H1 (cell line): Measurements from ENCODE around the gene ETS1. TPM values are rescaled to one million over a fixed set of nuclear protein-coding genes. Genes with fewer than 3 reads are reported as not detected.

Source experiments
- CTCF ChIA-PET: fragments of 300-600 bp; sonication (Branson Sonifier 250); formaldehyde crosslinking; loops from one replicate; lab custom pipeline; 2021; ENCODE audit not compliant: partially characterized antibody; lab: Charles Lee
- POLR2A ChIA-PET: fragments of 300-600 bp; sonication (Branson Sonifier 250); formaldehyde crosslinking; loops from one replicate; lab custom pipeline; 2021; ENCODE audit warnings: inconsistent platforms; ENCODE audit not compliant: partially characterized antibody; lab: Charles Lee
- DNase-seq, 2 experiments: peaks; one replicate each; pipeline versions ENCODE4 v3.0.0 to v3.0.0-alpha.2; 2010 to 2022; ENCODE audit warnings: low spot score in 2 of 2, low read depth in 1 of 2, mixed read lengths in 1 of 2
- FAIRE-seq: peaks from 2 replicates; lab custom pipeline; 2011; peaks lifted over from hg19 to GRCh38; lab: Jason Lieb, UNC
- H2AFZ ChIP-seq: 2 replicates; pipeline ENCODE4 v1.8.1; 2012; ENCODE audit warnings: low read length, inconsistent platforms
- H2AK5ac ChIP-seq: 2 replicates; pipeline ENCODE4 v1.6.1; 2013; ENCODE audit warnings: low read depth, low read length
- H2BK120ac ChIP-seq: replicated peaks from 2 replicates; pipeline ENCODE3; 2013; ENCODE audit warnings: low read depth, low read length, inconsistent platforms
- H2BK12ac ChIP-seq: 2 replicates; pipeline ENCODE4 v1.6.1; 2013; ENCODE audit warnings: low read depth, low read length
- H2BK15ac ChIP-seq: 2 replicates; pipeline ENCODE4 v1.6.1; 2013; ENCODE audit warnings: low read length
- H2BK20ac ChIP-seq: 2 replicates; pipeline ENCODE4 v1.6.1; 2013; ENCODE audit warnings: low read length
- H2BK5ac ChIP-seq: 2 replicates; pipeline ENCODE4 v1.6.1; 2013; ENCODE audit warnings: low read depth, low read length
- H3K14ac ChIP-seq: 2 replicates; pipeline ENCODE4 v1.6.1; 2013; ENCODE audit warnings: inconsistent platforms; ENCODE audit not compliant: insufficient read length
- H3K18ac ChIP-seq: 2 replicates; pipeline ENCODE4 v1.6.1; 2013; ENCODE audit warnings: low read length; ENCODE audit errors: extremely low read depth
- H3K23ac ChIP-seq: 2 replicates; pipeline ENCODE4 v1.6.1; 2013; ENCODE audit warnings: inconsistent platforms; ENCODE audit not compliant: insufficient read length
- H3K23me2 ChIP-seq: 2 replicates; pipeline ENCODE4 v1.6.1; 2013; ENCODE audit warnings: low read depth, low read length
- H3K27ac ChIP-seq: 2 replicates; pipeline ENCODE4 v1.6.1; 2011; ENCODE audit warnings: low read depth, low read length, inconsistent platforms
- H3K27me3 ChIP-seq, 4 experiments: replicated peaks in 1 of 4; 1 replicate in 1 of 4; 2 replicates in 3 of 4; pipeline versions ENCODE4 v1.6.1 to v1.8.1; 2011 to 2013; ENCODE audit warnings: low read length in 3 of 4, mild to moderate bottlenecking in 3 of 4, inconsistent platforms in 2 of 4, mixed read lengths in 2 of 4, moderate library complexity in 1 of 4; ENCODE audit not compliant: control insufficient read depth in 3 of 4, insufficient read depth in 3 of 4; ENCODE audit errors: extremely low read depth in 1 of 4
- H3K36me3 ChIP-seq, 4 experiments: 2 replicates each; pipeline versions ENCODE4 v1.6.1 to v1.8.1; 2011 to 2013; ENCODE audit warnings: mild to moderate bottlenecking in 4 of 4, low read length in 3 of 4, moderate library complexity in 2 of 4, control low read depth in 1 of 4, inconsistent platforms in 1 of 4; ENCODE audit not compliant: insufficient read depth in 4 of 4, control insufficient read depth in 2 of 4
- H3K4ac ChIP-seq: replicated peaks from 2 replicates; pipeline ENCODE3; 2013; ENCODE audit warnings: low read length, low read depth, mixed read lengths, inconsistent platforms; ENCODE audit not compliant: insufficient read length
- H3K4me1 ChIP-seq, 4 experiments: replicated peaks in 1 of 4; 1 replicate in 1 of 4; 2 replicates in 3 of 4; pipeline versions ENCODE4 v1.6.1 to v1.8.1; 2011 to 2013; ENCODE audit warnings: low read length in 3 of 4, inconsistent platforms in 2 of 4, mixed read lengths in 1 of 4; ENCODE audit not compliant: insufficient read depth in 4 of 4, control insufficient read depth in 3 of 4
- H3K4me2 ChIP-seq, 2 experiments: 2 replicates each; pipeline versions ENCODE4 v1.6.1 to v1.8.1; 2011 to 2013; ENCODE audit warnings: low read depth in 2 of 2, low read length in 2 of 2, control low read depth in 1 of 2, inconsistent platforms in 1 of 2, mild to moderate bottlenecking in 1 of 2; ENCODE audit not compliant: insufficient read depth in 1 of 2
- H3K4me3 ChIP-seq, 4 experiments: fragments of 200-600, 300-600 bp in 1 of 4; sonication (generic), shearing (Covaris generic), sonication (Bioruptor Twin) in 1 of 4; 2 replicates each; pipeline versions ENCODE4 v1.5.1 to v1.8.1; 2011 to 2016; ENCODE audit warnings: low read length in 4 of 4, low read depth in 3 of 4, control low read depth in 2 of 4, inconsistent platforms in 2 of 4, mild to moderate bottlenecking in 2 of 4, mixed read lengths in 1 of 4, moderate library complexity in 1 of 4; ENCODE audit not compliant: insufficient read depth in 2 of 4; ENCODE audit errors: extremely low read depth in 1 of 4
- H3K56ac ChIP-seq: replicated peaks from 2 replicates; pipeline ENCODE3; 2013; ENCODE audit warnings: low read depth, mild to moderate bottlenecking, mixed read lengths, low read length, inconsistent platforms; ENCODE audit not compliant: insufficient read length
- H3K79me1 ChIP-seq: 2 replicates; pipeline ENCODE4 v1.6.1; 2013; ENCODE audit warnings: low read depth, low read length, control low read depth
- H3K79me2 ChIP-seq, 2 experiments: 2 replicates each; pipeline versions ENCODE4 v1.6.1 to v1.8.1; 2012 to 2013; ENCODE audit warnings: low read length in 2 of 2, mild to moderate bottlenecking in 2 of 2, inconsistent platforms in 1 of 2; ENCODE audit not compliant: insufficient read depth in 2 of 2, control insufficient read depth in 1 of 2
- H3K9ac ChIP-seq, 4 experiments: replicated peaks in 1 of 4; 1 replicate in 1 of 4; 2 replicates in 3 of 4; pipeline versions ENCODE4 v1.6.1 to v1.8.1; 2011 to 2013; ENCODE audit warnings: low read depth in 3 of 4, low read length in 3 of 4, control low read depth in 2 of 4, mild to moderate bottlenecking in 2 of 4, moderate library complexity in 2 of 4, inconsistent platforms in 1 of 4; ENCODE audit errors: extremely low read depth in 1 of 4
- H3K9me3 ChIP-seq, 2 experiments: 2 replicates each; pipeline versions ENCODE4 v1.6.1 to v1.8.1; 2012 to 2013; ENCODE audit warnings: mild to moderate bottlenecking in 2 of 2, moderate library complexity in 2 of 2, control low read depth in 1 of 2, inconsistent platforms in 1 of 2, low read depth in 1 of 2, low read length in 1 of 2, mixed read lengths in 1 of 2; ENCODE audit not compliant: insufficient read depth in 2 of 2
- H4K20me1 ChIP-seq, 2 experiments: replicated peaks in 1 of 2; 2 replicates each; pipeline versions ENCODE3 to v1.8.1; 2011 to 2013; ENCODE audit warnings: inconsistent platforms in 2 of 2, low read length in 2 of 2, mild to moderate bottlenecking in 1 of 2; ENCODE audit not compliant: insufficient read depth in 2 of 2, control insufficient read depth in 1 of 2
- H4K5ac ChIP-seq: 2 replicates; pipeline ENCODE4 v1.6.1; 2013; ENCODE audit warnings: low read length, low read depth, mixed read lengths, inconsistent platforms; ENCODE audit not compliant: insufficient read length
- H4K8ac ChIP-seq: 2 replicates; pipeline ENCODE4 v1.8.0; 2013; ENCODE audit warnings: mild to moderate bottlenecking, moderate library complexity, low read length, inconsistent platforms; ENCODE audit not compliant: insufficient read depth; ENCODE audit errors: extremely low read depth
- H4K91ac ChIP-seq: replicated peaks from 2 replicates; pipeline ENCODE3; 2013; ENCODE audit warnings: low read length, mixed read lengths, inconsistent platforms; ENCODE audit not compliant: insufficient read length
- WGBS, 2 experiments: shearing (Covaris generic) in 1 of 2; methylation state at CpG; one replicate each; pipeline versions ENCODE4 v1.1.6 to v1.1.7; 2013 to 2015; ENCODE audit warnings: low lambda C conversion rate in 2 of 2, mixed read lengths in 2 of 2, inconsistent platforms in 1 of 2, low coverage in 1 of 2, missing lambda C conversion rate in 1 of 2; ENCODE audit not compliant: insufficient replicate concordance in 2 of 2, insufficient coverage in 1 of 2, insufficient read length in 1 of 2; ENCODE audit errors: extremely low coverage in 1 of 2, missing lambda C conversion rate in 1 of 2; 5-methylcytosine and 5-hydroxymethylcytosine counted together
- polyA plus RNA-seq, 7 experiments: library from polyadenylated mRNA; depleted of rRNA in 3 of 7; stranded (reverse) in 5 of 7; unstranded in 2 of 7; fragments of >200 nt in 5 of 7; fragments of 200-250 nt in 2 of 7; gene quantifications; 1 replicate in 5 of 7; 2 replicates in 1 of 7; 4 replicates in 1 of 7; pipeline versions ENCODE4 v1.2.1 to v1.2.3, GENCODE V29; 2011 to 2013; ENCODE audit warnings: missing spikeins in 2 of 7, mixed read lengths in 2 of 7
- total RNA-seq: library from RNA; stranded (reverse); fragmentation: NEBNext Ultra II Directional; extraction: Animal tissue kit (Norgen Biotek cat#: 25700); gene quantifications from 2 replicates; pipeline ENCODE4 v1.2.1, GENCODE V29; 2021

Gene ETS1
- total and polyA plus RNA-seq, 2 of the 8 experiments (the other 6 are each of a cell fraction or from before 2014, with no cell fraction given), result 10.0 to 35.3 TPM

DNA sequence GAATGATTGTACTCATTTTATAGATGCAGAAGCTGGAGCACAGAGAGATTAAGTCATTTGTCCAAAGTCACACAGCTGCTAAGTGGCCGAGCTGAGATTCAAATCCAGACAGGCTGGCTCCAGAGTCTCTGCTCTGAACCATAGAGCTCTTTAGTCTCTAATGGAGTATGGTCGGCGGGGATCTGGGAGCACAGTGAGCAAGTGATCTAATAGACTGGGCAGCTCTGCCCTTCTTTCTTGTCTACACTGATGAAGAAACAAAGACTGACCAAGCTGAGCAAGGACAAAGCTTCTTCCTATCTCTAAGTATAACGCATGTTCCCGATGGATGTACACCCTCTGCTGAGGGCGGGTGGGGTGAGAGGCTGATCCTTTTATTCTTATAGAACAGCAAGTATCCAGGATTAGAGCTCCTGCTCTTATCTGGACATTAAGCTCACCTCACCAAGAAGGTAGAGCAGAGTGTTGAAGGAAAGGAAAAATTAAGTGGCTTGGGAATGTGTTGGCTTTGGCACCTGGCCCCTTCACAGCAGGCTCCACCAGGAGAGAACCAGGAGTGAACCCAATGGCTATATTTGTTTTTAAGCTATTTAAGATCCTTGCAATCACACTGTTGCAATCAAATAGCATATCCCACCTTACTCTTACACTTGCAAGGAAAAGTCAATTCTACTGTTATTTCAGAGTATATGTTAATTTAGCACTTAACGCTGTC lies 68.7 kb downstream of the ETS1 start:
- Histone ChIP-seq H4K5ac (no peak overlapping the region), H2AK5ac (no peak overlapping the region), H3K79me1 (no peaks in the 10 kb centered on the region; the same call in 1 of the 2 replicates), H4K91ac (no peak overlapping the region), H3K9me3 (no peaks in the 10 kb centered on the region), H2BK15ac (no peak overlapping the region), H3K4me3 (no peak overlapping the region), H4K8ac (no peak overlapping the region), H3K18ac (no peak overlapping the region), H3K27ac (no peak overlapping the region), H3K9ac (no peak overlapping the region), H3K56ac (no peak overlapping the region), H2BK12ac (no peak overlapping the region), H2BK20ac (no peak overlapping the region), H3K4me2 (no peak overlapping the region), H3K27me3 (peaks cover 0 to 28% (median 13%) of the 10 kb centered on the region in 4 experiments; a peak in 6 of 7 replicates), H3K4ac (no peak overlapping the region), H4K20me1 (peaks cover 0 to 1% of the 10 kb centered on the region in 2 experiments), H2BK5ac (no peak overlapping the region), H3K23me2 (peaks cover 5% of the 10 kb centered on the region; the same call in 1 of the 2 replicates), H3K23ac (no peak overlapping the region), H3K4me1 (peaks cover 0 to 2% (median 0%) of the 10 kb centered on the region in 4 experiments; a peak in 3 of 7 replicates), H2BK120ac (no peak overlapping the region), H3K79me2 (peaks cover 0 to 7% of the 10 kb centered on the region in 2 experiments; a peak in 1 of 4 replicates), H3K14ac (no peak overlapping the region), H3K36me3 (no peaks in the 10 kb centered on the region), H2AFZ (no peak overlapping the region)
- WGBS, 2 experiments, result 86% methylated on average over 7 of the region's 7 CpGs; no CpG with 5 or more reads in 1 of the 2 experiments
- DNase-seq (no peak), FAIRE-seq (no peak)
- POLR2A ChIA-PET, result interaction anchor here (1.4 kb wide), 1 partner anchor 10 kb away, joined by 3 read pairs; no protein-coding TSS in a partner anchor
- CTCF ChIA-PET, result interaction anchor here (0.5 to 2.5 kb wide), 16 partner anchors 10 to 361 kb away, joined by 3 to 7 read pairs (median 4); no protein-coding TSS in a partner anchor
